GM21360 (cell line): Measurements from ENCODE around the gene TEP1.

Experiments
- ATAC-seq: cut with Tn5 transposase; IDR thresholded peaks from one replicate; pipeline ENCODE4 v1.9.1; 2021; ENCODE audit warnings: mild to moderate bottlenecking, moderate library complexity; ENCODE audit not compliant: unreplicated experiment

Gene TEP1

DNA sequence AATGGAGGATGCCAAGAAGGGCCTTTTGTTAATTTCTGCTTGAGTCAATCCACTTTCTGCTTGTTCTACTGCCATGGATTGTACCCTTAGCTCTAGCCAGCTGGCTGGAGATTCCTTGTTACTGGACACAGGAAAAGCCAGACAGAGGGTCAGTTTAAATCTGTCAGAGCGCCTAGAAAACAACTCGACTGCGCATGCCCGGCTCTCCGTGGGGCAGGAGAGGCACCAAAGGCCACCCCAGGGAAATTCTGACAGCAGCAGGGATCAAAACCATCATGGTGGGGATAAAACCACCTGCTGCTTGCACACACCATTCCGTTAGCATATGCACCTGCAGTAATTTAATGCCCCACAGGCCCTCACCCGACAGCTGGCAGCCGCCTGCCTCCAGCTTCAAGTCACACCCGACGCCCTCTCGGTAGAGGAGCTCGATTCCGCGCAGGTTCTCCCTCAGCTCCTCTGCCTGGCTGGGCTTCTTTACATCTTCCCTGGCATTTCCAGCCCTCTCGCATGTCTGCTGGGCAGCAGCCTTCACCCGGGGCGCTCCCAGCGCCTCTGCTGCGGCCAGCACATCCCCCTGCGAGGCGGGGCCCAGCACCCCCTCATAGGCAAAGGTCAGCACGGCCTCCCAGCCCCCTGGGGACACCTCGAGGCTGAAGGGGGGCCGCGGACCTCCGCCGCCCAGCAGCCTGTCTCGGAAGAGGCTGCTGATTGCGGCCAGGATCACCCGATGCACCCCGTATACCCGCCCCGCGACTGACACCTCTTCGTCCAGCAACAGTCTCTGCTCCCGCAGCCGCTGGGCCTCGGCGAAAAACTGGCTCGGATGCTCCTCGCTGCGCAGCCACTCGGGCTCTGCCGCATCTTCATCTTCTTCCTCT is 21.6 kb upstream of the TEP1 start:
- ATAC-seq = no peak

DNA sequence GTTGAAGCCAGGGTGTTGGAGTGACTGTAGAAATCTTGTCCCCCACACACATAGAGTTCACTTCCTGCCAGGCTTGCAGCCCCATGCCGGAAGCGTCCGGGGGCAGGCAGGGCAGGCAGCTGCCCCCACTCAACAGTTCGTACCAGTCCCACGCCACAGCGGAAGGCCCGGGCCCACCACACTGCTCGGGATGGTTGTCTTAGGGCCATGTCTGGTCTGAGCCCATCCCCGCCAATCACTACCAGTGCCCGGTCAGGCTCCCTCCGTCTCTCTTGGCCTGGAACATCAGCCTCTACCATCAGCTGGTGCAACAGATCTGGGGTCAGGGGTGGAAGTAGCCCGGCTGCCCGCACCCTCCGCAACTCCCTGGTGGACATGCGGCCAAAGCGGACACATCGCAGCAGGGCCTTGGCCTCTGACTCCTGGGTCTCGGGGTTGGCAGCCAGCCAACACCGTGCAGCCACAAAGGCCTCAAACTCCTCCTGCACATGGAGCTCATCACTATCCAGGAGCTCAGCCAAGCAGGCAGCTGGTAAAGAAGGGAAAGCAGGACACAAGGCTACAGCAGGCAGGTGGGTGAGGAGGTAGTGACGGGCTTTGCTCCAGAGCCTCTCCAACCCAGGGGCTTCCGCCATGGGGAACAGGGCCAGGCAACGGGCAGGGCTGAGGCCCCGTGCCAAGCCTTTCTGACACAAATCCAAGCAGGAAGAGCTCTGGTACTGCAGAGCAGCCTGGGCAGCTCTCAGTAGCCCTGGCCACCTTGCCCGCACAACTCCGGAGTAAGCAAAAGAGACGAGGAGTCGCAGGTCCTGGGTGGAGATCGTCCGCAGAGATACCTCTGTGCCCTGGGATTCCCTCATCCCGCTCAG is 16.7 kb upstream of the TEP1 start:
- ATAC-seq = no peak

DNA sequence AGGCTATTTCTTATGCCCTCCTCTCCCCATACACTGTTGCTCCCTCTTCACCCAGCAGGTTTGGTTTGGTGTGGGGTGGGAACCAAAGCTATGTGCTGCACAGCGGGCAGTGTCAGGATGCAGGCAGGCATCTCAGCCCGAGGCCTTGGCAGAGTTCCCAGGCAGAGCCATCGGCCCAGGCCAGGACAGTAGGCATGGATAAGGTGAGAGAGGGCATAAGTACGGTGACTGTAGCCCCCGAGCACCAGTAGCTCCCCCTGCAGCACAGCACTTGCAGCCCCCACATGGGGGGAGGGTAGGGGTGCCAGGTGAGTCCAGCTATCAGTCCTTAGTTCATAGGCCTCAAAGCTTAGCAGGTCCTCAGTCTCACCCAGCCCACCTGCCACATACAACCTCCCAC is 15.5 kb upstream of the TEP1 start:
- ATAC-seq = no peak

DNA sequence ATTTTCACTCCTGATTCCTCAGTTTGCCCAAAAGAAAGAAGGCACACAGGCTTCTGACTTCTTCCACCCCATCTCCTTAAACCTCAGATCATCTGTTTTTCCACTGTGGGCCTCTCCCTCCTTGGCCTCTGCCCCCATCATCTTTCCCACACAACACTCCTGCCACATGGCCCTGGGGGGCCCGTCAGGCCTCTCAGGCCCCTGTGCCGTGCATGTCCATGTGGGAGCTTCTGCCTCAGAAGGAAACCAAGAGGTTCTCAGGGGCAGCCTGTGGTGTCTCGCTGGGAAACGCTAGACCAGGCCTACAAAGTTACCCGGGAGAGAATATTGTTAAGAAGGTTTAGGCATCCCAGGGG is 14.7 kb upstream of the TEP1 start:
- ATAC-seq = peak; percentile 30

DNA sequence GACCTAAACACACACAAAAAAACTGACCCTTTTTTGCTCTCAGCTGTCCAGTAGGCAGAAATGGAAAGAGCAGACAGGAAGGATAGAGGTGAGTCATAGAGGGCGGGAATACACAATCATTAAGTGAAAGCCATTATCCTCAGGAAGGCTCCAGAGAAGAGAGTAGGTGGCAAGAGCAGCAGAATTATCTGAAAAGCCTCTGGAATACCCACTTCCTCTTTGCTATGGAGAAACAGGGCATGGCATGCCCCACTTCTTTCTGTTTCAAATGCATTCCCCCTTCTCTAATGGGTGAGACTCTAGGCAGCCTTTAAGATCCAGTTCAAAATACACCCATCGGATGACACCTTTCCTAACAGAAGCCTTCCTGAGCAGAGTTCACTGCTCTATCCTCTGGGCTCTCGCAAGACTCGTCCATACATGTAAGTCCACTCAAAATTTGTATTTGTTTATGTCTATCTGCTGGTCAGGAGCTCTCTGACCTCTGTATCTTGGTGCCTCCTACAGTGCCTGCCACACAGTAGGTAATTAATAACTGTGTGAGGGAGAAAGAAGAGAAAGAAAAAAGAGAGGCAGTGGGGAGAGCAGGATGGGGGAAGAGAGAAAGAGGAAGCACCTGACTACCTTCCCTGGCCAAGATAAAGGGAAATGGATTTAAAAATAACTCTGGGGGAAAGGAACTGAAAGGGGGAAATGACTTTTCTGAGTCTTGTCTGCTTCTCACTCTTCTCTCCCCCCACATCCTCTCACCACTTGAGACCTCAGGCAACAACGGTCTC is 14.1 kb upstream of the TEP1 start:
- peak; percentile 65 for ATAC-seq

DNA sequence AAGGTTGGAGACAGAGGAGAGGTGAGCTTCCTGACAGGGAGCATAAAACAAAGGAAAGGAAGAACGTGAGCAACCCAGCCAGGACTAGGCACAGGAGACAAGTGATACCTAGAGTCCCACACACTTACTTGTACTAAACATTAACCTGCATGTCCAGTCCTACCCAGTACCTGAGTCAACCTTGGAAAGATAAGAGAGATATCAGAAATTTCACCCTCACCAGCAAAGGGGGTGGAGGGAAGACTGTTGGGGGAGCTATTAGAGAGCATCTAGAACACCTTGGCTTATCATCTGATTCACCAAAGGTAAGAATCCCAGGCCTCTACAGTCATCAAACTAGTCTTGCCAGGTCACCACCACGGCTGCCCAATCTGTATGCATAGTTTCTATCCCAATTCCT is 11.6 kb upstream of the TEP1 start:
- ATAC-seq = no peak

DNA sequence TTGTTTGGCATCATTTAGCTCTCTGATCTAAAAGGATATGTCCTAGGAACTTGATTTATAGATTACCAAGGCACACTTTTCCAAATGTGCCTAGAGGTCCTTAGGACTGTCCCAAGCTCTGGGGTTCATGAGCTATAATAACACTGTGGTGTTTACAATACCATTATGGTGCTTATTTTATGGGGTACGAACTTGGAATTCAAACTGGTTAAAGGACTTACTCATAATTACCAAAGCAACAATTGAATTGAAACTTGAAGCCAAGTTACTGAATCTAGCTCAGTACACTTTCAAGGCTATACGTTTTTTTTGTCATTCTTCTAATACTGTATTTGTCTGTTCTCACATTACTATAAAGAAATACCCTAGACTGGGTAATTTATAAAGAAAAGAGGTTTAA is 9.6 kb upstream of the TEP1 start:
- ATAC-seq = no peak

DNA sequence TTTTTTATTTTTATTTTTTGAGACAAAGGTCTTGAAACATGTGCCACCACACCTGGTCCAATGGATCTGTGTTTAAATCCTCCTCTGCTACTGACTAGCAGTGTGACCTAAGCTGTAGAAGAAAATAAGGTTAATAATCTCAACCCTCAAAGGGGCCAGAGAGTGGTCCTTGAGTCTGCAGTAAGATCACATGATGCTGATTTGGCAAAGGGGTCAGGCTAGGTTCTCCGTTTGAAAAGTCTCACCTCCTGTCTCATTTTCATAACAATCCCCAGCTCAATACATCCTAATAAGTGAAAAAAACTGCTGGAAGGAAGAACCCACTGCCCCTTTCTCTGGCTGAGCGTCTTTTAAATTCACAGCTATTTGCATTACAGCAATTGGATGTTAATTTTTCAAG is 8.0 kb upstream of the TEP1 start:
- ATAC-seq = no peak

DNA sequence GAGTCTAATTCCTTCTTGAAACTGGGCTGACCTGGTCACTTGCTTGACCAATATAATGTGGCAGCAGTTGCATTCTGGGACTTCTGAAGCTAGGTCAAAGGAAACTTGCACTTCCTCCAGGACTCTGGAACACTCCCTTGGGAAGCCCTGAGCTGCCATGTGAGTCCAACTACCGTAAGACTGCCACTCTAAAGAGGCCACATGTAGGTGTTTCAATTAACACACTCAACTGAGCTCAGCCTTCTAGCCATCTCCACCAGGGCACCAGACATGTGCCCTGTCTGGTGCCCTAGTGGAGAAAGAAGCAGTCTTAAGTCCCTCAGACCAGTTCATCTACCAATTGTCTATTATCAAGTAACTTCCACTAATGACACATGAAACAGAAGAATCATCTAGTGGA is 6.1 kb upstream of the TEP1 start:
- no peak for ATAC-seq

DNA sequence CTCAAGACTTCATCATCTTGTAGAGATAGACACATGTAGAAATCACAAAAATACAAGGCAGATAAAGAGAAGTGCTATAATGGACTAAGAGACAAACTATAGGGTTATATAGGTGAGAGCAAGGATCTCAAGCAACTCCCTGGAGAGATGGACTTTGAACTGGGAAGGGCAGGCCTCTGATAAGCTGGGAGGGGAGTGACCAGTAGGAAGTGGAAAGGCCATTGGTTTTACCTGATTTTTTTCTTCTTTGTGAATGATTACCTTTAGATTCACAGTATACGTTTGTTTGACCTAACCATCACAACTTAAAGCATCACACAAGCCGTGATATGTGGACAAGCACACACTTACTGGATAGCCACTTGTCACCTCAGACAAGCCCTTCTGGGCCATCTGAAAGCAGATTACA is 5.2 kb upstream of the TEP1 start:
- ATAC-seq = no peak

DNA sequence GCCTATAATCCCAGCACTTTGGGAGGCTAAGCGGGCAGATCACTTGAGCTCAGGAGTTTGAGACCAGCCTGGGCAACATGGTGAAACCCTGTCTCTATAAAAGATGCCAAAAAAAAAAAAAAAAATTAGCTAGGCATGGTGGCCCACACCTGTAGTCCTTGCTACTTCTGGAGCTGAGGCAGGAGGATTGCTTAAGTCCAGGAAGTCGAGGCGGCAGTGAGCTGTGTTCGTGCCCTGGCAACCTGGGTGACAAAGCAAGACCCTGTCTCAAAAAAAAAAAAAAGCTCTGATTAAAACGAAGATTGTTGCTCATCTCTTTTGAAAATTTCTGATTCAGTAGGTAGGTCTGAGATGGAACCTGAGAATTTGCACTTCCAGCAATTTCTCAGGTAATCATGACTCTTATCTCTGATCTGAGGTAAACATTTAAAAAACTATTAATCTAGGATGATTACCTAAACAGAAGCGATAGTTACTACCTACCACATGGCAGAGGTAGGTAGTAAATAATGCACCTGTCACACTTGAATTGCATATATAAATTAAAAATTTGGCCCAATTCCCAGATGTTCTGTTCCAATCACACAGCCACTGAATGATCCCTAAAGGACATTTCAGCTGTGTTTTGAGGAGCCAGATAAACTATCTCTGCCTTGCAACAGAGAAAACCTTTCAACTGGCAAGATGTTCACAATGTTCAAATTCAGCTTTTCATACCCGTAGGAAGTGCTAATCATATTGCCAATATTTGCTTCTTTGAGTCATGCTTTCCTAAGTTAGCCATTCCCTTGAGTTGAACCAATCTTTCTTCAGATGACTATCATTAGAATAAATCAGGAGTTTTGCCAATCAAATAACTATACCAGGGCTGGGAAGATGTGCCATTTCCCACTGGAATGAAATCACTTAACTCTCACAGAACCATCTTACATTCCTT is 4.2 kb upstream of the TEP1 start:
- ATAC-seq = no peak

DNA sequence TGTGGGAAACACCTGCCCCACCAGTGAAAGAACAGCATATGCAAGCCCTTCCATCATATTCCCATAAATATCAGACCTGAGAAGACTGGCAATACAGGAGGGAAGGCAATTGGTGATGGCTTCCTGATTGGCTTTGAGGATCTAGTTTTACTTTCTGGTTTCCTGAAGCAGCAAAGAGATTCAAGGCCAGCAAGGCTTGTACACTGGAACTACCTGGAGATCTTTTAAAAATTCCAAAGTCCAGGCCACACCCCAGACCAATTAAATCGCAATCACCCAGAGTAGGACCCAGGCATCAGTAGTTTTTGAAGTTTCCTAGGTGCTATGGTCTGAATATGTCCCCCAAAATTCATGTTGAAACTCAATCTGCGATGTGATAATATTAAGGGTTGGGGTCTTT is 2.9 kb upstream of the TEP1 start:
- ATAC-seq = no peak

DNA sequence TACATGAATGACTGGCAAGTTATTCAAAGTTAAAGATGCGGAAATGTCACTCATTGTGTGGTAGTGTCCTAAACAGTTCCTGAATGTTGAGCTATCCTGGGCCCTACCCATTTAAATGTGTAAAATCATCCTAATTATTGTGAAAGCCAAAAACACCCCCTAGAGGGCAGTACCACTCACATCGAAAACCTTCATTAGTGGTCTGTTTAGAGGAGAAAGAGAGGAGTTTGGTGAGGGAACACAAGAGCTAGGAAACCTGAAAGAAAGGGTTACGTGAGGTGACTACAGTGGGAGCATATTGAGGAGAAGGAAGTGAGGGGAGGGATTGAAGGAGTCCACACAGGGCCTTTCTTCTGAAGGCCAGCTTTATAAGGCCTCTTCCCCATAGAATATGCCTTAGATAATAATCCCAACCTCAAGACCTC is 2.5 kb upstream of the TEP1 start:
- ATAC-seq = no peak

DNA sequence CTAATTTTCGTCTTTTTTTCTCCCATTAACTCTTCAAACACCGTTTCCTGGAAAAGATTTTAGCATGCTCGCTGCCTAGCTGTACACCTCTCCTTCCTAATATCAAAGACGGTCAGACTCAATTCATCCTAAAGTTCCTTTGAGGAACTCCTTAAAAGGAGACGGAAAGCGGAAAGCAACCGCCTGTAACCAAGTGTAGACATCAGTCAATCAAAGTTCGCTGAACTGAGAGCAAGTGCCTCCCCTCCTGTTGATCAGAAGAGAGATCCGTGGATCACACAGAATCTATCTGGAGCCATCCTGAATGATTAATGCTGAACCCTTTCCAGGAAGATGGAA is 412 bp upstream of the TEP1 start:
- ATAC-seq = peak; percentile 34

DNA sequence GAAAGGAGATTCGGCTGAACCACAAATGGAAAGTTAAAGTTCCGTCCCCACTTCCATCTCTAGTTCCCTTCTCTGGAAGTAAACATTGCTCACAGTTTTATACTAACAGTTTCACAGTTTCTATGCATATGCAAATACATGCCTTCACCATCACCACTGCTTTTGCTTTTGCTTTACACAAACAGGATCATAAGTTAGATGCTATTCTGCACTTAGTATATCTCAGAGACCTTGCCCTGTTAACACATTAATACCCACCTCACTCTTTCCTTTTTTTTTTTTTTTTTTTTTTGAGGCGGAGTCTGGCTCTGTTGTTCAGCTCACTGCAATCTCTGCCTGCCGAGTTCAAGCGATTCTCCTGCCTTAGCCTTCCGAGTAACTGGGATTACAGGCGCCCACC is 890 bp downstream of the TEP1 start:
- peak; percentile 33 for ATAC-seq

DNA sequence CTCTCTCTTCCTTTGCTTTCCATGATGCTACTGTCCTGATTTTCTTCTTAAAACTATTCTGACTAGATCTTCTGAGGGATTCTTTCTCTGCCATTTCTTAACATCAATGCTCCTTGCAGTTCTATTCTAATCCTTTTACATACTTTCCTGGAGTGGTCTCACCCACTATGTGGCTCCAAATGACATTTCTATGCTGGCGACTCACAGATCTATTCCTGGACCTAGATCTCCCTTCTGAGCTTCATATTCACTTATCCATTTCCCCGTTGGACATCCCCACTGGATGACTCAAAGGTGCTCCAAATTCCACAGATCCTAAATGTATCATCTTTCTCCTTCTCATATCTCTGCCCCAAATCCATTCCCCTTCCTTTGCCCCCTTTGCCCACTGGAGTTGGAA is 4.1 kb downstream of the TEP1 start:
- no peak for ATAC-seq

DNA sequence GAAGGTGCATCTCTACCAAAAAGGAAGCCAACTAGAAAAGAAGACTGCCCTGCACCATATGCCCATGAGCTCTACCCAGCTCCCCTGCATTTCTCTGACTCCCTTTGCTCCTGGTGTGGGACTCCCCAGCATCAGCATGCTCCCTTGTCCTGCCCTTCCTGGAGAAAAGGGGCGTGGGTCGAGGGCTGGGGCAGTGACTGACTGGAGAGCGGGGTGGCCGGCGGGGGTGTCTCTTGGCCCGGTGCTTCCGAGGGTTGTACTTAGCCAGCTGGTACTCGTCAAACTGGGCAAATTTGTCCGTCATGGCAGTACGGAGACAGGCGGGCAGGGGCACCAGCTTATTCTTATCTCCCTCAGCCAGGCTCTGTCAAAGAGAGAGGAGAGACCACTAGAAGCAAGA is 9.8 kb downstream of the TEP1 start:
- no peak for ATAC-seq

DNA sequence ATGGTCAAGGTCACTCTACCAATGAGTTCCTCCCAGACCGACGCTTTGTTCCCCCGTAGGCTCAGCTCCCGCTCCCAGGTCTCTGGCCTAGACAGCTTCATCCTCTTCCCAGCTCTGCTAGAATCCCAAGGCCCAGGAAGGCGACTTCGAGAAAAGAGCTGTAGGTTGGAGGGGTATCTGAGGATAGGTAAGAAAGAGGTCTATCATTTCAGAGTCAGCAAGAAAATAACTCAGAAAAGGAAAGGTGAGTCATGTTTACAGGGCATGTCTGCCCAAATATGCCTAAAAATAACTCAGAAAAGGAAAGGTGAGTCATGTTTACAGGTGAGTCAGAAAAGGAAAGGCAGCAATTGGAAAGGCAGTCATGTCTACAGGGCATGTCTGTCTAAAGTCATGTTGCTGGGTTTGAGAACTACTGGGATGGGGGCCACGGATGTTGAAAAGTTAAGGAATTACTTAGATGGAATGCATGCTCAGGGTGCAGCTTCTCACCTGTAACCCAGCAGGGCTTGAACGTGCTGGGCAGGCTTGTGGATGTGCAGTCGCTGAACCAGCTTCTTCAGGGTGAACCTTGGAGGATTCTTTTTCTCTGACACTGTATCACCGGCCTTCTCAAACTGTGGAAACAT is 12.2 kb downstream of the TEP1 start:
- no peak for ATAC-seq

DNA sequence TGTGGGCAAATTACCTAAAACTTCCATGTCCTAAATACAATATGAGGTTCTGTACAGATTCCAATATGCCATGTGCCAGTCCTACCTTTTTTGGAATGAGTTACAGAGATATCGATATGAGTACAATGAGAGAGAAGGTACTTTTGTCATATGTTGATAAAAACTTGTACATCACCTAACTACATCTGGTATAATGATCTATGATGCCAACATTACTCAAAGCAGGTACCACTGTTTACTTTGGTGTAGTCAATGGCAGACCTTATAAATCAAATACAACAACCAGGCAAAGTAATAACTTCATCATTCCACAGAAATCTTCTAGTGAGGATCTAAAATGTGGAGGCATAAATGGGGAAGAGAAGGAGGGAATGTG is 12.7 kb downstream of the TEP1 start:
- ATAC-seq = no peak

DNA sequence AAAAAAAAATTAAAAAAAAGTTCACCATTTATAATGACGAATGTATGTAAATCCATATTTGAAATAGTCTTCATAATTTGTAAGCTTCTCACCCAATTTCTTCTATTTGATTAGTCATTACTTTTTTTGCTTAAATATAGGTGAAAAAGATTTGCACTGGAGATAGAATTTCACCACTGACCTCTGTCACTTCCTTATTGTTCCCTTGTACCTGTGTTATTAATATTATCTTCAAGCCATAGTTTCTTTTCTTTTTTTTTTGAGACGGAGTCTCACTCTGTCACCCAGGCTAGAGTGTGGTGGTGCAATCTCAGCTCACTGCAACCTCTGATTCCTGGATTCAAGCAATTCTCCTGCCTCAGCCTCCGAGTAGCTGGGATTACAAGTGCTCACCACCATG is 15.8 kb downstream of the TEP1 start:
- no peak for ATAC-seq
